HepG2 (cell line): Measurements from ENCODE around the gene TIMELESS. TPM values are rescaled to one million over a fixed set of nuclear protein-coding genes. Genes with fewer than 3 reads are reported as not detected.

ENCODE experiments used
- DZIP1 ChIP-seq: sonication (generic); formaldehyde crosslinking; IDR thresholded peaks from 2 replicates; pipeline ENCODE4 v1.5.0; 2020; ENCODE audit warnings: mild to moderate bottlenecking, missing genetic modification reagents
- HES4 ChIP-seq: sonication (generic); formaldehyde crosslinking; IDR thresholded peaks from 2 replicates; pipeline ENCODE4 v1.9.0; 2021; ENCODE audit warnings: mild to moderate bottlenecking, missing genetic modification reagents, borderline replicate concordance
- HMG20A ChIP-seq: IDR thresholded peaks from 2 replicates; pipeline ENCODE4 v1.6.1; 2016; ENCODE audit warnings: borderline replicate concordance
- HNF4G ChIP-seq, 2 experiments: sonication (generic) in 1 of 2; formaldehyde crosslinking in 1 of 2; IDR thresholded peaks; 2 replicates each; pipeline versions ENCODE4 v1.4.0 to v1.6.1; 2011 to 2020; ENCODE audit warnings: borderline replicate concordance in 2 of 2, low read depth in 2 of 2, mild to moderate bottlenecking in 2 of 2, low read length in 1 of 2, missing genetic modification reagents in 1 of 2, moderate library complexity in 1 of 2
- IKZF1 ChIP-seq: fragments of 450-650 bp; IDR thresholded peaks from 2 replicates; pipeline ENCODE4 v1.7.1; 2016
- IKZF4 ChIP-seq: sonication (generic); formaldehyde crosslinking; IDR thresholded peaks from 2 replicates; pipeline ENCODE4 v1.5.1; 2020; ENCODE audit warnings: borderline replicate concordance, mild to moderate bottlenecking, low read depth, missing genetic modification reagents; ENCODE audit errors: not compliant biosample characterization
- JARID2 ChIP-seq: sonication (generic); formaldehyde crosslinking; IDR thresholded peaks from 2 replicates; pipeline ENCODE4 v1.8.1; 2023; ENCODE audit warnings: missing genetic modification reagents, inconsistent platforms; ENCODE audit not compliant: insufficient replicate concordance
- MLX ChIP-seq: IDR thresholded peaks from 2 replicates; pipeline ENCODE4 v1.6.1; 2016
- NKX3-1 ChIP-seq: sonication (generic); formaldehyde crosslinking; IDR thresholded peaks from 2 replicates; pipeline ENCODE4 v1.5.0; 2020; ENCODE audit warnings: missing genetic modification reagents
- NONO ChIP-seq, 2 experiments: fragments of 450-650 bp in 1 of 2; sonication (generic) in 1 of 2; formaldehyde crosslinking in 1 of 2; IDR thresholded peaks in 1 of 2; conservative IDR thresholded peaks in 1 of 2; 2 replicates each; pipeline versions ENCODE4 v1.6.1 to v1.8.0; 2017 to 2022; ENCODE audit warnings: mild to moderate bottlenecking in 1 of 2, missing genetic modification reagents in 1 of 2, moderate library complexity in 1 of 2
- PHF21A ChIP-seq: sonication (generic); formaldehyde crosslinking; IDR thresholded peaks from 2 replicates; pipeline ENCODE4 v1.5.0; 2020; ENCODE audit warnings: mild to moderate bottlenecking, missing genetic modification reagents
- SALL1 ChIP-seq: sonication (generic); formaldehyde crosslinking; IDR thresholded peaks from 2 replicates; pipeline ENCODE4 v1.8.0; 2022; ENCODE audit warnings: mild to moderate bottlenecking, missing genetic modification reagents
- SMYD3 ChIP-seq: sonication (generic); formaldehyde crosslinking; IDR thresholded peaks from 2 replicates; pipeline ENCODE4 v1.8.1; 2023; ENCODE audit warnings: mild to moderate bottlenecking, missing genetic modification reagents
- ZFP1 ChIP-seq: IDR thresholded peaks from 2 replicates; pipeline ENCODE4 v1.6.1; 2016
- ZKSCAN1 ChIP-seq: fragments of 150-350 bp; IDR thresholded peaks from 2 replicates; pipeline ENCODE4 v1.6.1; 2014; ENCODE audit warnings: low read length
- ZNF136 ChIP-seq: sonication (generic); formaldehyde crosslinking; IDR thresholded peaks from 2 replicates; pipeline ENCODE4 v1.8.1; 2022; ENCODE audit warnings: low read depth, mild to moderate bottlenecking, moderate library complexity, missing genetic modification reagents
- ZNF441 ChIP-seq: sonication (generic); formaldehyde crosslinking; IDR thresholded peaks from 2 replicates; pipeline ENCODE4 v1.7.0; 2021; ENCODE audit warnings: missing genetic modification reagents, borderline replicate concordance
- ZNF589 ChIP-seq: sonication (generic); formaldehyde crosslinking; conservative IDR thresholded peaks from 2 replicates; pipeline ENCODE4 v1.8.0; 2022; ENCODE audit warnings: mild to moderate bottlenecking, moderate library complexity, missing genetic modification reagents
- ZNF747 ChIP-seq: sonication (generic); formaldehyde crosslinking; IDR thresholded peaks from 2 replicates; pipeline ENCODE4 v1.8.1; 2023; ENCODE audit warnings: missing genetic modification reagents, mild to moderate bottlenecking, borderline replicate concordance
- ZSCAN31 ChIP-seq: sonication (generic); formaldehyde crosslinking; IDR thresholded peaks from 2 replicates; pipeline ENCODE4 v1.5.0; 2020; ENCODE audit warnings: low read depth, mild to moderate bottlenecking, missing genetic modification reagents
- polyA plus RNA-seq, 8 experiments: library from polyadenylated mRNA; depleted of rRNA in 3 of 8; stranded (reverse) in 7 of 8; unstranded in 1 of 8; fragments of >200 nt; fragmentation: Illumina TruSeq in 4 of 8; extraction: Trizol in 4 of 8; gene quantifications; 2 replicates each; pipeline versions ENCODE4 v1.2.1 to v1.2.3, GENCODE V29; 2011 to 2016; ENCODE audit warnings: low read depth in 4 of 8, missing spikeins in 1 of 8, mixed read lengths in 1 of 8; ENCODE audit not compliant: insufficient read depth in 1 of 8
- total RNA-seq, 5 experiments: library from RNA; depleted of rRNA; stranded (reverse); fragments of >200 nt; fragmentation: Illumina TruSeq; extraction: Trizol; gene quantifications; 2 replicates each; pipeline ENCODE4 v1.2.3, GENCODE V29; 2016; ENCODE audit warnings: low read depth in 1 of 5
- TF ChIP-seq, protein P1 (sequence below): sonication (generic); formaldehyde crosslinking; IDR thresholded peaks from 2 replicates; pipeline ENCODE4 v1.8.1; 2023; ENCODE audit warnings: mild to moderate bottlenecking, missing genetic modification reagents

TIMELESS gene
- total and polyA plus RNA-seq, 2 of the 13 experiments (the other 11 are each of a cell fraction or from before 2014, with no cell fraction given), result 4.0 to 20.3 TPM

GRCh38 chr12:56448860-56449621 lies at the start of gene TIMELESS (continued):
- TF ChIP-seq IKZF4 (peak; percentile 59), HES4 (peak; percentile 86), ZNF136 (CRISPR knock-in tag) (peak; percentile 47; the same call in 1 of the 2 replicates), ZNF747 (peak; percentile 82; the same call in 1 of the 2 replicates), JARID2 (CRISPR knock-in tag) (peak; percentile 52), ZNF589 (CRISPR knock-in tag) (no peak), IKZF1 (no peak), NKX3-1 (peak; percentile 86), HNF4G (IDR thresholded peaks at IDR 0.05; ENCODE audit: borderline replicate concordance, low read depth, low read length) (peak; percentile 4; the same call in 1 of the 2 replicates), HNF4G (CRISPR knock-in tag; IDR thresholded peaks at IDR 0.05; ENCODE audit: borderline replicate concordance, low read depth) (no peak; the same call in 1 of the 2 replicates), ZNF441 (CRISPR knock-in tag) (peak; percentile 78; the same call in 1 of the 2 replicates), ZSCAN31 (CRISPR knock-in tag) (peak; percentile 93), SALL1 (CRISPR knock-in tag) (peak; percentile 86; the same call in 1 of the 2 replicates), ZKSCAN1 (no peak), MLX (CRISPR knock-in tag) (0 out of 2 replicates have a peak, but pooled peaks have one; percentile 33), PHF21A (peak; percentile 72), ZFP1 (CRISPR knock-in tag) (no peak), NONO (IDR thresholded peaks at IDR 0.05) (no peak), NONO (CRISPR knock-in tag; conservative IDR thresholded peaks at IDR 0.05) (peak; percentile 62; the same call in 1 of the 2 replicates), SMYD3 (CRISPR knock-in tag) (peak; percentile 94), DZIP1 (CRISPR knock-in tag) (no peak), HMG20A (CRISPR knock-in tag) (no peak)
- TF ChIP-seq, protein P1, sequence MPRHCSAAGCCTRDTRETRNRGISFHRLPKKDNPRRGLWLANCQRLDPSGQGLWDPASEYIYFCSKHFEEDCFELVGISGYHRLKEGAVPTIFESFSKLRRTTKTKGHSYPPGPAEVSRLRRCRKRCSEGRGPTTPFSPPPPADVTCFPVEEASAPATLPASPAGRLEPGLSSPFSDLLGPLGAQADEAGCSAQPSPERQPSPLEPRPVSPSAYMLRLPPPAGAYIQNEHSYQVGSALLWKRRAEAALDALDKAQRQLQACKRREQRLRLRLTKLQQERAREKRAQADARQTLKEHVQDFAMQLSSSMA (CRISPR knock-in tag), result peak; percentile 57; the same call in 1 of the 2 replicates
